Endothelial cell (in vitro differentiated cells): ENCODE measurements around the gene GAK. TPM values are rescaled to one million over a fixed set of nuclear protein-coding genes. Genes with fewer than 3 reads are reported as not detected.
A peak's percentile ranks its signal among the peaks of the same experiment; 100 is the strongest.

Experiments
- DNase-seq: peaks from one replicate; pipeline ENCODE4 v3.0.0; 2021; ENCODE audit warnings: low spot score
- H3K27ac Mint-ChIP-seq: one replicate; pipeline ENCODE4 v1.8.0; 2021; ENCODE audit warnings: mixed read lengths, inconsistent platforms; ENCODE audit not compliant: unreplicated experiment
- H3K27me3 Mint-ChIP-seq: one replicate; pipeline ENCODE4 v1.8.0; 2021; ENCODE audit warnings: mild to moderate bottlenecking, moderate library complexity, mixed read lengths, inconsistent platforms; ENCODE audit not compliant: unreplicated experiment
- H3K36me3 Mint-ChIP-seq: one replicate; pipeline ENCODE4 v1.8.0; 2021; ENCODE audit warnings: mild to moderate bottlenecking, low read depth, mixed read lengths, inconsistent platforms; ENCODE audit not compliant: unreplicated experiment
- H3K4me1 Mint-ChIP-seq: one replicate; pipeline ENCODE4 v1.8.0; 2021; ENCODE audit warnings: mild to moderate bottlenecking, mixed read lengths, inconsistent platforms; ENCODE audit not compliant: unreplicated experiment
- H3K4me3 Mint-ChIP-seq: one replicate; pipeline ENCODE4 v1.8.0; 2021; ENCODE audit warnings: mild to moderate bottlenecking, mixed read lengths, inconsistent platforms; ENCODE audit not compliant: unreplicated experiment
- H3K9me3 Mint-ChIP-seq: one replicate; pipeline ENCODE4 v1.8.0; 2021; ENCODE audit warnings: mixed read lengths, inconsistent platforms; ENCODE audit not compliant: unreplicated experiment
- CTCF ChIP-seq: fragments of 200-600 bp; sonication (generic); IDR thresholded peaks from one replicate; pipeline ENCODE4 v1.5.0; 2021; ENCODE audit warnings: antibody characterized with exemption; ENCODE audit not compliant: unreplicated experiment
- total RNA-seq: library from RNA; stranded (reverse); fragmentation: NEBNext Ultra II Directional; extraction: Animal tissue kit (Norgen Biotek cat#: 25700); gene quantifications from one replicate; pipeline ENCODE4 v1.2.1, GENCODE V29; 2021; ENCODE audit not compliant: unreplicated experiment

The GAK gene
- total RNA-seq, 1 donor from 2014 or later = 112 TPM

GRCh38 chr4:951594-952468 lies 19.7 kb upstream of the GAK start:
- peak overlapping the region; percentile 30 for H3K27ac Mint-ChIP-seq

GRCh38 chr4:951186-951585 lies 19.1 kb upstream of the GAK start:
- DNase-seq = no peak
- Mint-ChIP-seq H3K9me3 (no peaks in the 10 kb centered on the region), H3K4me1 (no peaks in the 10 kb centered on the region), H3K27ac (no peak overlapping the region), H3K4me3 (no peak overlapping the region), H3K36me3 (peaks cover 23% of the 10 kb centered on the region), H3K27me3 (peaks cover 16% of the 10 kb centered on the region)
- no peak for TF ChIP-seq CTCF

More at GRCh38 chr4:951594-952468, 19.7 kb upstream of the GAK start:
- no peaks in the 10 kb centered on the region for H3K9me3 Mint-ChIP-seq
- no peak for TF ChIP-seq CTCF
- no peak for DNase-seq
- no peaks in the 10 kb centered on the region for H3K4me1 Mint-ChIP-seq
- H3K4me3 Mint-ChIP-seq = peak overlapping the region; percentile 25
- H3K27me3 Mint-ChIP-seq = peaks cover 19% of the 10 kb centered on the region
- H3K36me3 Mint-ChIP-seq = peaks cover 27% of the 10 kb centered on the region

- peaks cover 23% of the 10 kb centered on the region for H3K36me3 Mint-ChIP-seq
- no peak for DNase-seq
- TF ChIP-seq CTCF = no peak
- H3K4me3 Mint-ChIP-seq = no peak overlapping the region
- peaks cover 15% of the 10 kb centered on the region for H3K27me3 Mint-ChIP-seq
- H3K27ac Mint-ChIP-seq = no peak overlapping the region
- H3K4me1 Mint-ChIP-seq = peaks cover 2% of the 10 kb centered on the region
- H3K9me3 Mint-ChIP-seq = no peaks in the 10 kb centered on the region
Observed at GRCh38 chr4:950136-951020, 18.3 kb upstream of the GAK start.

- no peak overlapping the region for H3K27ac Mint-ChIP-seq
- H3K4me3 Mint-ChIP-seq = no peak overlapping the region
- DNase-seq = no peak
- peaks cover 14% of the 10 kb centered on the region for H3K27me3 Mint-ChIP-seq
- H3K9me3 Mint-ChIP-seq = no peaks in the 10 kb centered on the region
- H3K4me1 Mint-ChIP-seq = peaks cover 5% of the 10 kb centered on the region
- no peak for TF ChIP-seq CTCF
- peaks cover 20% of the 10 kb centered on the region for H3K36me3 Mint-ChIP-seq
Observed at GRCh38 chr4:949656-950055, 17.5 kb upstream of the GAK start.

GRCh38 chr4:948936-949300 lies 16.8 kb upstream of the GAK start:
- H3K36me3 Mint-ChIP-seq = peaks cover 13% of the 10 kb centered on the region
- H3K27ac Mint-ChIP-seq = no peak overlapping the region
- H3K9me3 Mint-ChIP-seq = no peaks in the 10 kb centered on the region
- H3K4me1 Mint-ChIP-seq = peaks cover 5% of the 10 kb centered on the region
- peaks cover 13% of the 10 kb centered on the region for H3K27me3 Mint-ChIP-seq
- TF ChIP-seq CTCF = no peak
- no peak overlapping the region for H3K4me3 Mint-ChIP-seq
- no peak for DNase-seq
